Measurements from ENCODE around the gene TRERF1. TPM values are rescaled to one million over a fixed set of nuclear protein-coding genes. Genes with fewer than 3 reads are reported as not detected.

Gene TRERF1
- total RNA-seq, 4 donors from 2014 or later = 3.3 to 16.3 (median 7.2) TPM

- Histone ChIP-seq H3K36me3 (no peaks in the 10 kb centered on the region), H3K4me1 (no peaks in the 10 kb centered on the region), H3K27me3 (no peaks in the 10 kb centered on the region), H3K4me3 (no peak overlapping the region), H3K27ac (no peak overlapping the region), H3K9me3 (no peaks in the 10 kb centered on the region)
- intact Hi-C loops (cut with DNase I; ENCODE audit: low total_unique reads) = no loop called here
- no peak for DNase-seq
- no peak for TF ChIP-seq CTCF (IDR thresholded peaks at IDR 0.05)
- TF ChIP-seq POLR2A (IDR thresholded peaks at IDR 0.05) = no peak
These were observed 77.6 kb downstream of the TRERF1 start for GRCh38 chr6:42374018-42374669.

- H3K27ac ChIP-seq = no peak overlapping the region
- no peak for TF ChIP-seq CTCF (IDR thresholded peaks at IDR 0.05)
- no peak for TF ChIP-seq POLR2A (IDR thresholded peaks at IDR 0.05)
- DNase-seq = no peak
- no peaks in the 10 kb centered on the region for H3K36me3 ChIP-seq
- intact Hi-C loops (cut with DNase I; ENCODE audit: low total_unique reads) = no loop called here
- H3K4me1 ChIP-seq = no peaks in the 10 kb centered on the region
- no peaks in the 10 kb centered on the region for H3K9me3 ChIP-seq
- no peak overlapping the region for H3K4me3 ChIP-seq
- H3K27me3 ChIP-seq = no peaks in the 10 kb centered on the region
These were observed 79.0 kb downstream of the TRERF1 start for GRCh38 chr6:42372699-42373098.

GRCh38 chr6:42370323-42370985, 81.3 kb downstream of the TRERF1 start:
- TF ChIP-seq CTCF (IDR thresholded peaks at IDR 0.05) (no peak), POLR2A (IDR thresholded peaks at IDR 0.05) (no peak)
- no peak for DNase-seq
- Histone ChIP-seq H3K36me3 (no peaks in the 10 kb centered on the region), H3K4me1 (no peaks in the 10 kb centered on the region), H3K9me3 (no peaks in the 10 kb centered on the region), H3K27me3 (no peaks in the 10 kb centered on the region), H3K27ac (no peak overlapping the region), H3K4me3 (no peak overlapping the region)
- intact Hi-C loops (cut with DNase I; ENCODE audit: low total_unique reads) = no loop called here

- no peak for TF ChIP-seq POLR2A (IDR thresholded peaks at IDR 0.05)
- no peak for TF ChIP-seq CTCF (IDR thresholded peaks at IDR 0.05)
- Histone ChIP-seq H3K36me3 (no peaks in the 10 kb centered on the region), H3K9me3 (no peaks in the 10 kb centered on the region), H3K27me3 (no peaks in the 10 kb centered on the region), H3K4me3 (no peak overlapping the region), H3K4me1 (no peaks in the 10 kb centered on the region), H3K27ac (no peak overlapping the region)
- intact Hi-C loops (cut with DNase I; ENCODE audit: low total_unique reads) = no loop called here
- no peak for DNase-seq
These were observed 82.2 kb downstream of the TRERF1 start for GRCh38 chr6:42369568-42369967.

- Histone ChIP-seq H3K36me3 (no peaks in the 10 kb centered on the region), H3K9me3 (no peaks in the 10 kb centered on the region), H3K4me3 (no peak overlapping the region), H3K4me1 (no peaks in the 10 kb centered on the region), H3K27ac (no peak overlapping the region), H3K27me3 (no peaks in the 10 kb centered on the region)
- DNase-seq = no peak
- intact Hi-C loops (cut with DNase I; ENCODE audit: low total_unique reads) = no loop called here
- no peak for TF ChIP-seq CTCF (IDR thresholded peaks at IDR 0.05)
These were observed 83.5 kb downstream of the TRERF1 start for GRCh38 chr6:42368181-42368580.
